GM21390 (cell line): ENCODE results near the gene AMBRA1.
"Not testable (repeated sequence)": the region's sequence is repeated elsewhere in the genome, so short reads cannot be mapped to it uniquely, and the experiment has no call there.

ENCODE experiments used
- ATAC-seq: cut with Tn5 transposase; IDR thresholded peaks from one replicate; pipeline ENCODE4 v1.9.1; 2021; ENCODE audit not compliant: unreplicated experiment

Gene AMBRA1

GRCh38 chr11:46588131-46588530 is 5.7 kb downstream of the AMBRA1 start:
- ATAC-seq, result no peak

- not testable (repeated sequence) for ATAC-seq
These were observed 10.3 kb downstream of the AMBRA1 start for GRCh38 chr11:46583513-46583912.

- ATAC-seq, result no peak
These were observed 11.2 kb downstream of the AMBRA1 start for GRCh38 chr11:46582588-46582987.

DNA sequence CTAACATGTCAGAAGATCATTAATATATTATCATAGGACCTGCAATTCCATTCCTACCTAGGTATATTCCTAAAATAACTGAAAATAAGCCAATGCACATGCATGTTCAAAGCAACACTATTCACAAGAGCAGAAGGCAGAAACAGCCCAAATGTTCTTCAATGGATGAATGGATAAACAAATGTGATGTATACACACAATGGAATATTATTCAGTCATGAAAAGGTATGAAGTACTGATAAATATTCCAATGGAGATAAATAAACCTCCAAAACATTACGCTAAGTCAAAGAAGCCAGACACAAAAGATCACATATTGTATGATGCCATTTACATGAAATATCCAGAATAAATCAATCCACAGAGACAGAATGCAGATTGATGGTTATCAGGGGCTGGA is 16.8 kb downstream of the AMBRA1 start:
- no peak for ATAC-seq

DNA sequence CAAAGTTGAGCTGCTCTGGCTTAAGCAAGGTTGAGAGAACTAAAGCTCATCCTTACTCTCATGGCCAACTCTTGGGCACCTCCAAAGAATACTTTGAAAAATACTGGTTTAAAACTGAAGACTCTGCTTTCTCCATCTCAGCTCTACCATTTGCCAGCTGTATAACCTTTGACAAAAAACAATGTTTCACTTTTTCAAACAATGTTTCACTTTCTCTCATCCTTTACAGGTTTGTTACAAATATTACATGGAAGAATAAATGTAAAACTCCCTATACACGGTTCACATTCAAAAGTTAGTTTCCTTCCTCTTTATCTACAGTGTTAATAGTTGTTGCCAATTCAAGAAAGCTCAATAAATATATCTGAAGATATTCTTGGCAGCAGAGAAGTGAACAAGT is 19.2 kb downstream of the AMBRA1 start:
- ATAC-seq, result no peak

GRCh38 chr11:46570790-46571398 is 22.9 kb downstream of the AMBRA1 start:
- no peak for ATAC-seq

- no peak for ATAC-seq
These were observed 28.5 kb downstream of the AMBRA1 start for GRCh38 chr11:46565232-46565840.

GRCh38 chr11:46564459-46564858 is 29.4 kb downstream of the AMBRA1 start:
- ATAC-seq, result no peak

DNA sequence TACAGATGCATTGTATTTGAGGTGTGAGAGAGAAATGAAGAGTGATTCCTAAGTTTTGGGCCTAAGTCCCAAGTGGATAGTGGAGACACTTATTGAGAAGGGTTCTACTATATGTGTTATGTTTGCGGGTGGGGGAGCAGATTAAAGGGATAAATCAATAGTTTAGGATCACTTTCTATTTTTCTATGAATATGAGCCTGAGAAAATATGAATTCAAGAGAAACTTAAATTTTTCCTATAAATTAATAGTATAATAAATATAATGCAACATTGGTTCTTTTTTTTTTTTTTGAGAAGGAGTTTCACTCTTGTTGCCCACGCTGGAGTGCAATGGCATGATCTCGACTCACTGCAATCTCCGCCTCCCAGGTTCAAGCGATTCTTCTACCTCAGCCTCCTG is 31.3 kb downstream of the AMBRA1 start:
- ATAC-seq, result no peak

GRCh38 chr11:46560300-46560991 is 33.4 kb downstream of the AMBRA1 start:
- peak; percentile 68 for ATAC-seq

GRCh38 chr11:46559815-46560214 is 34.0 kb downstream of the AMBRA1 start:
- ATAC-seq, result no peak

DNA sequence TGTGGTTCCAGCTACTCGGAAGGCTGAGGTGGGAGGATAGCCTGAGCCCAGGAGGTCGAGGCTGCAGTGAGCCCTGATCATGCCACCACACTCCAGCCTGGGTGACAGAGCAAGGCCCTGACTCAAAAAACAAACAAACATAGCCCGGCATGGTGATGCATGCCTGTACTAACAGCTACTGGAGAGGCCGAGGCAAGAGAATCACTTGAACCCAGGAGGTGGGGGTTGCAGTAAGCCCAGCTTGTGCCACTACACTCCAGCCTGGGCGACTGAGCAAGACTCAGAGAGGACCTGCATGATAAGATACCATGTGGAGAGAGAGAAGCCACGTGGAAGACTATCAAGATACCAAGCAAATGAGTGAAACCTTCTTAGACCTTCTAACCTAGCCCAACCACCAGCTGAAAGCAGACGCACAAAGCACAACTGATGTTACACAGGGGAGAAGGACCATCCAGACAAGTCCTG is 36.1 kb downstream of the AMBRA1 start:
- ATAC-seq, result no peak

- ATAC-seq, result peak; percentile 60
These were observed 38.4 kb downstream of the AMBRA1 start for GRCh38 chr11:46555267-46556054.

DNA sequence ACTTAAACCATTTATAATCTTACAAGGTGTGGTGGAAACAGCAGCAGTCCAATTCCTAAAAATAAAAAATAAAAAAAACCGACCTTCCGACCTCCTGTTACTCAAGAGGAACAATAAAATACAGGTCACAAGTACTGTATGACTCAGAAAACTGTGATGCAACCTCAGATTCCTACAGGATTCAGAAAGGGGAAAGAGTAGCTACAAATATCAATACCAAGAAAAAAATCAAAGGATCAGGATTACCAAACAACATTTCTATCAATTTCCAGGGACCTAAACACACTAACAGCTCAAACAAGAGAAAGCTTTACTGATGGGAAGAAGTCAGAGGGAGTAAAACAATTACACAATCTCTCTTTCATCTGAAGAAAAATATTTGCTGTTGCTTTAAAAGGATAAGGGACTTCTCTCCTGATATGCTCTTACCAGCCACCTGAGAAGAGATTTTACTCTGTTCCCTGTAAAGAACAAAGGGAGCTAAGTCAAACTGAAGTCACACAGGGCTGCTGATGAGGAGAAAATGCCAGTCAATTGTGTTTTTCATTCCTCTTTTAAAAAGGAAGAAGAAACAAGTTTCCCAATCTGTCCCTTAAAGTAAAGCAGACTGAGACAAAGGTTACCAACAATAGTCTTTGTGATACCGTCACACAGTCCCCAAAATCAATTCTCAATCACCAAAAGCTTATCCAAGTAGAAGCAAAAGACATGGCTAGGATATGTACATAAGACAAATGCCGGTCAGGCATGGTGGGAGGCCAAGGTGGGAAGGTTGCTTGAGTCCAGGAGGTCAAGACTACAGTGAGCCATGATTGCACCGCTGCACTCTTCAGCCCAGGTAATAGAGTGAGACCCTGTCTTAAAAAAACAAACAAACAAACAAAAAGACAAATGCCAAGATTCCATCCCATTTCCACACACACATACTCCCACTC is 39.3 kb downstream of the AMBRA1 start:
- no peak for ATAC-seq

DNA sequence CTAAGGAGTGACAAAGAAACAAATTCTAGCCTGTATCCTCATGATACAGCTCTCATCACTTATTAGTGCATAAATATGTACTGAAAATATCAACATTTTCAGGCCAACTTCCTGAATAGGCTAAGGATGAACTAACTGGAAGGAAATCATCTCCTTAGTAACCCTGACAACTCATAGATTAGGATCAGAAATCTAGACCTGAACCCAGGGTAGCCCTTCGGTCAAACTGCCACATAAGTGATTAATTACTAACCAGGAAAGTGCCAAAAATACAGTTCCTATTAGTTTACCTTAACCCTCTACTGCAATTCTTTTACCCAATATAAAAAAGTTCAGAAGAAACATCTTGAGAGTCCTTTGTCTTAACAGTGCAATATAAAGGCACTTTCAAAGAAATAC is 40.0 kb downstream of the AMBRA1 start:
- no peak for ATAC-seq

- no peak for ATAC-seq
These were observed 42.6 kb downstream of the AMBRA1 start for GRCh38 chr11:46551261-46551660.

GRCh38 chr11:46547579-46547978 is 46.2 kb downstream of the AMBRA1 start:
- no peak for ATAC-seq

DNA sequence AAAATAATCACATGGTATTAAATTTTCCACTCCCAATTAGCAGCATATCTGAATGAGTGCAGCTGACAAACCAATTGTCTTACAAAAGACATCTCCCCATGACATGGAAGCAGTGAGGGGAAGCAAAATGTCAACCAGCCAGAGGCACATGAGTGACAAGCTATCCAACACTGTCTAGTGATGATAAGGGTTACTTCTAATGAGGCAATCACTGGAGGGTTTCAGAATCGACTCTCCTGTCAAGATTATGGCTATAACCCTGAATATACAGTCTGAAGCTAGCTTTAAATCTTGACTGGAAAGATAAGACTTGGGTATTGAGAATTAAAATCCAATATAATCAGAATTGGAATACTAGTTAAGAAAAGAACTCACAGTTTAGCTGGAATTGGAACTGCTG is 50.3 kb downstream of the AMBRA1 start:
- ATAC-seq, result no peak

- ATAC-seq, result no peak
These were observed 52.0 kb downstream of the AMBRA1 start for GRCh38 chr11:46541593-46542371.

GRCh38 chr11:46540807-46541206 is 53.0 kb downstream of the AMBRA1 start:
- no peak for ATAC-seq
